Activated T-helper 17 cell treated with anti-CD3 and anti-CD28 coated beads, Interleukin-2, amount 50 U/mL, for 72 hours (primary cell): Measurements from ENCODE around the gene KCNQ1. TPM values are rescaled to one million over a fixed set of nuclear protein-coding genes. Genes with fewer than 3 reads are reported as not detected.

ENCODE experiments used
- ATAC-seq: fragments of 150-1000 bp; cut with Tn5 transposase; replicated peaks from 2 replicates; pipeline ENCODE4 v1.10.0; 2021; ENCODE audit warnings: mild to moderate bottlenecking, moderate library complexity
- H3K27ac Mint-ChIP-seq: one replicate; pipeline ENCODE4 v1.8.0; 2022; ENCODE audit warnings: mixed read lengths
- H3K27me3 Mint-ChIP-seq: one replicate; pipeline ENCODE4 v1.8.0; 2022; ENCODE audit warnings: mixed read lengths
- H3K36me3 Mint-ChIP-seq: one replicate; pipeline ENCODE4 v1.8.0; 2022; ENCODE audit warnings: low read depth, mild to moderate bottlenecking, mixed read lengths
- H3K4me1 Mint-ChIP-seq: one replicate; pipeline ENCODE4 v1.8.0; 2022; ENCODE audit warnings: mixed read lengths
- H3K4me3 Mint-ChIP-seq: one replicate; pipeline ENCODE4 v1.8.0; 2022; ENCODE audit warnings: mild to moderate bottlenecking, mixed read lengths
- H3K9me3 Mint-ChIP-seq: one replicate; pipeline ENCODE4 v1.8.0; 2022; ENCODE audit warnings: mixed read lengths
- total RNA-seq, 2 donors: library from RNA; stranded (reverse); gene quantifications; one replicate each; pipeline ENCODE4 v1.2.3, GENCODE V29; 2022

The KCNQ1 gene
- total RNA-seq, 2 donors from 2014 or later, result 7.0 to 9.7 TPM

DNA sequence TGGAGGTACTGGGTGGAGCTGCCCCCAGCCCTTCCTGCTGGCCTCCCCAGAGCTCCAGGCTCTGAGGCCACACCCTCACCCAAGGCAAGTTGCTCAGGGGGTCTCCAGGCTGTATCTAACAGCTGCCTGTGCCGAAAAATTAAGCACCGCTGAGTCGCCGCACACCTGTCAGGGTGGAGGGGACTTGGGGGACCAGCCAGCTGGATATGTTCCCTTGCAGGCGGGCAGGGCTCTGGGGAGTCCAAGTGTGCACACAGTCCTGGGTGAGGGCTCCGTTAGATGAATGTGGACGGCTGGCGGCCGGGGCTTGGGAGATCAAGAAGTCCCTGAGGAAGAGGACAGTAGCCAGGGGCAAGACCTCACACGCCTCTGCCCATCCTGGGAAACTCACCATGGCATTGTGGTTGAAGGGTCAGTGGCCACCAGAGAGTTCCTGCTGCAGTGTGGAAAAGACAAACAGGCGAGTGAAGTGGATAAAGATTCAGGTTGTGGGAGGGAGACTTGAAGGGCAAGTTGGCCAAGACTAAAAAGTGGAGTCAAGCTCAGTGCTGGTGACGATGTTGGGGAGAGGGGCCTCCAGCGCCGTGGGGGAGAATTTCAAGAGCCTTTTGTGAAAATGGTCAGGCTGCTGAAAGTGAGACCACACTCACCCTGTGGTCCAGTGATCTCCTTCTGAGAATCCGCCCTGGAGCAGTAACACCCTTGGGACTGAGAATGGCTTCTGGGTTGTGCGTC, 371.1 kb downstream of the KCNQ1 start:
- H3K9me3 Mint-ChIP-seq, result peaks cover 15% of the 10 kb centered on the region
- no peaks in the 10 kb centered on the region for H3K27me3 Mint-ChIP-seq
- H3K36me3 Mint-ChIP-seq, result peaks cover 6% of the 10 kb centered on the region
- H3K27ac Mint-ChIP-seq, result no peak overlapping the region
- peaks cover 6% of the 10 kb centered on the region for H3K4me1 Mint-ChIP-seq
- no peak overlapping the region for H3K4me3 Mint-ChIP-seq
- no peak for ATAC-seq

DNA sequence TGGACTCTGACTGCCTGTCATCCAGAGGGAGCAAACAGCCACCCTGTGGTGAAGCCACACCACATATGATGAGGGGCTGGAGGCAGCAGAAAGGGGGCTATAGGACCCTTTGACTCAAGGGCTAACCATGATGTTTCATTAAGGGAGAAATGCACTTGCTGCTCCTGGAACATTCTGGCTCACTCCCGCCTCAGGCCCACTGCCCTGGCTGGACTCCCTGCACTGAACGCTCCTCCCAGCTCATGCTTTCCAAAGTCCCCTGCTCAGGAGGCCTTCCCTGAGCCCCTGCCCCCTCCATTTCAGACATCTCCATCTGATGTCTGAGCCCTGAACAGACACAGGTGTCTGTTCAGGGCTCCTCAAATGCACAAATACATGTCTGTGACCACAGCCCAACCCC, 371.7 kb downstream of the KCNQ1 start:
- Mint-ChIP-seq H3K27me3 (no peaks in the 10 kb centered on the region), H3K36me3 (peaks cover 6% of the 10 kb centered on the region), H3K4me1 (peaks cover 6% of the 10 kb centered on the region), H3K4me3 (no peak overlapping the region), H3K9me3 (peaks cover 15% of the 10 kb centered on the region), H3K27ac (no peak overlapping the region)
- ATAC-seq, result no peak

- Mint-ChIP-seq H3K27me3 (no peaks in the 10 kb centered on the region), H3K4me3 (no peak overlapping the region), H3K4me1 (peaks cover 6% of the 10 kb centered on the region), H3K36me3 (peaks cover 6% of the 10 kb centered on the region), H3K9me3 (peaks cover 19% of the 10 kb centered on the region), H3K27ac (no peak overlapping the region)
- no peak for ATAC-seq
These were observed 372.2 kb downstream of the KCNQ1 start for GRCh38 chr11:2816941-2817421.

DNA sequence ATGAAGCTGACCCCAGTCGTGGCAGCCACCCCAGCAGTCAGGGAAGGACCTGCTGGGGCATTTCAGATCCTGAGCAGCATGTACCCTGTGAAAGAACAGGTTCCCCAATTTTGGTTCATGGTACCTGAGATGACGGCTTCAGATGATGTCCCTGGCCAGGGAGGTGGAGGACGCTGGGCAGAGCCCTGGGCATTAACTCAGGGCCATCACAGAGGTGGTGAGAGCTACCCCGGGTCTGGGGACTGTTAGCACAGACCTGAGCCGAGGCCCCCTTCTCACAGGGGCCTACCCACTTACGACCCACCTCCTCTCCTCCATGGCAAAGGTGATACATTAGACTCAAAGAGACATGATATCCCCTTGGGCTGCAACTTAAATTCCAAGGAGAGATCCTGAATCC, 372.6 kb downstream of the KCNQ1 start:
- no peak for ATAC-seq
- H3K4me3 Mint-ChIP-seq, result no peak overlapping the region
- H3K9me3 Mint-ChIP-seq, result peaks cover 23% of the 10 kb centered on the region
- peaks cover 6% of the 10 kb centered on the region for H3K36me3 Mint-ChIP-seq
- H3K27ac Mint-ChIP-seq, result no peak overlapping the region
- H3K4me1 Mint-ChIP-seq, result peaks cover 6% of the 10 kb centered on the region
- no peaks in the 10 kb centered on the region for H3K27me3 Mint-ChIP-seq

DNA sequence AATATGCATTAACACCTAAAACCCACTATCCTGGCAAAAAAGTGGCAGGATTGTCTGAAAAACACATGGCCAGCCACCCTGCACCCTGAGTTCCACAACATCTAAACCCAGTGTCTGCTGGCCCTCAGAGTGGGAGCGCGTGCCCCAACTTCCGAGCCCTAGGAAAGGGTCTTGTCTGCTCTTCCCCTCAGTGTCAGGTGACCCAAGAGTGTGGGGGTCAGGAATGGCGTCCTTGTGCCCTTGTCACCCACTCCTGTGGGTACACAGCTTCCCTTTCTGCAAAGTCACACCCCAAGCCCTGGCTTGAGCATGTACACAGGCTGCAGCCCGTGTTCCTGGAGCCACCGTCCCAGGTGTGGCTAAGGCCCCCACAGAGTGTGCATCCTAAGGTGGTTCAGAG, 373.2 kb downstream of the KCNQ1 start:
- H3K4me1 Mint-ChIP-seq, result peaks cover 6% of the 10 kb centered on the region
- no peak overlapping the region for H3K27ac Mint-ChIP-seq
- no peak overlapping the region for H3K4me3 Mint-ChIP-seq
- H3K27me3 Mint-ChIP-seq, result no peaks in the 10 kb centered on the region
- no peak for ATAC-seq
- peaks cover 6% of the 10 kb centered on the region for H3K36me3 Mint-ChIP-seq
- peaks cover 29% of the 10 kb centered on the region for H3K9me3 Mint-ChIP-seq

GRCh38 chr11:2818503-2818902, 373.7 kb downstream of the KCNQ1 start:
- Mint-ChIP-seq H3K4me1 (peaks cover 6% of the 10 kb centered on the region), H3K4me3 (no peak overlapping the region), H3K36me3 (peaks cover 6% of the 10 kb centered on the region), H3K27me3 (no peaks in the 10 kb centered on the region), H3K27ac (no peak overlapping the region), H3K9me3 (peaks cover 31% of the 10 kb centered on the region)
- no peak for ATAC-seq

DNA sequence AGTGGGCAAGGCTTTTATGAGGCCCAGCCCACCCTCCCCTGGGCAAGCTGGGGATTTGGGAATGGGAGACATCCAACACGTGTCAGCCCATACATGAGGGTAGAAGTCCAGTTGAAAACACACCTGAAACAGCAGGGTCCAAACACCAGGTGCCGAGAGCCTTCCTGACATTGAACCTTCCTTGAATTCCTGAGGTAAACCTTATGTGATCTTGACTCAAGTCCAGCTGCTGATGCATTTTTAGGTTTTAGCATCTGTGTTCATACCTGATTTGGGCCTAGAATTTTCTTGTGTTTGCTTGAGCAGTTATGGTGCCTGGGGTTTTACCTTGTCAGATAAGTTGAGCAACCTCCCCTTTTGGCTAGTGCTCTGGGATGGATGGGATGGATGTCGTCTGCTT, 374.5 kb downstream of the KCNQ1 start:
- H3K9me3 Mint-ChIP-seq, result peaks cover 26% of the 10 kb centered on the region
- H3K36me3 Mint-ChIP-seq, result peaks cover 6% of the 10 kb centered on the region
- no peaks in the 10 kb centered on the region for H3K4me1 Mint-ChIP-seq
- no peaks in the 10 kb centered on the region for H3K27me3 Mint-ChIP-seq
- ATAC-seq, result no peak
- H3K27ac Mint-ChIP-seq, result no peak overlapping the region
- no peak overlapping the region for H3K4me3 Mint-ChIP-seq

DNA sequence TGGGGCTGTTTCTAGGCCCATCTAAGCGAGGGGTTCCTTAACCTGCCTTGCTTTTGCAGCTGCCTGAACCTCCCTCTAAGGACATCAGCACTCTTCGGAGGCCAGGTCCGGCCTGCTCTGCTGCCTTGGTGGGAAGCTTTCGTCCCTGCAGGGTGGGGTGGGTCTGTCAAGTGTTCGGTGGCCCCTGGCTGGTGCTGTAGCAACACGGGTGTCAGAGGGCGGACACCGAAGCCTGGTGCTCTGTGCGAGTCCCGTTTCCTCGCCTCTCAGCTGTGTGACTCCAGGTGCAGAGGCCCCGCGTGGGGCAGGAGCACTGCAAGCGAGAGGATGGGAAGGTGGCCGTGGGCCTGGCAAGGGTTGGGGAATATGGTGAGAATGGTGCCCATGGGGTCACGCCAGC, 376.2 kb downstream of the KCNQ1 start:
- peaks cover 24% of the 10 kb centered on the region for H3K9me3 Mint-ChIP-seq
- ATAC-seq, result no peak
- H3K27ac Mint-ChIP-seq, result no peak overlapping the region
- no peak overlapping the region for H3K4me3 Mint-ChIP-seq
- H3K4me1 Mint-ChIP-seq, result no peaks in the 10 kb centered on the region
- H3K36me3 Mint-ChIP-seq, result peaks cover 3% of the 10 kb centered on the region
- H3K27me3 Mint-ChIP-seq, result no peaks in the 10 kb centered on the region

GRCh38 chr11:2821891-2822290, 377.1 kb downstream of the KCNQ1 start:
- peaks cover 21% of the 10 kb centered on the region for H3K9me3 Mint-ChIP-seq
- no peaks in the 10 kb centered on the region for H3K27me3 Mint-ChIP-seq
- no peaks in the 10 kb centered on the region for H3K36me3 Mint-ChIP-seq
- H3K4me3 Mint-ChIP-seq, result no peak overlapping the region
- H3K27ac Mint-ChIP-seq, result no peak overlapping the region
- no peaks in the 10 kb centered on the region for H3K4me1 Mint-ChIP-seq
- ATAC-seq, result no peak

GRCh38 chr11:2824851-2825250, 380.0 kb downstream of the KCNQ1 start:
- Mint-ChIP-seq H3K27ac (no peak overlapping the region), H3K27me3 (no peaks in the 10 kb centered on the region), H3K4me3 (no peak overlapping the region), H3K36me3 (no peaks in the 10 kb centered on the region), H3K9me3 (peaks cover 26% of the 10 kb centered on the region), H3K4me1 (no peaks in the 10 kb centered on the region)
- ATAC-seq, result no peak

GRCh38 chr11:2825261-2825888, 380.6 kb downstream of the KCNQ1 start:
- H3K4me1 Mint-ChIP-seq, result no peaks in the 10 kb centered on the region
- H3K9me3 Mint-ChIP-seq, result peaks cover 26% of the 10 kb centered on the region
- no peak overlapping the region for H3K4me3 Mint-ChIP-seq
- no peaks in the 10 kb centered on the region for H3K27me3 Mint-ChIP-seq
- no peak for ATAC-seq
- H3K36me3 Mint-ChIP-seq, result no peaks in the 10 kb centered on the region
- H3K27ac Mint-ChIP-seq, result no peak overlapping the region

DNA sequence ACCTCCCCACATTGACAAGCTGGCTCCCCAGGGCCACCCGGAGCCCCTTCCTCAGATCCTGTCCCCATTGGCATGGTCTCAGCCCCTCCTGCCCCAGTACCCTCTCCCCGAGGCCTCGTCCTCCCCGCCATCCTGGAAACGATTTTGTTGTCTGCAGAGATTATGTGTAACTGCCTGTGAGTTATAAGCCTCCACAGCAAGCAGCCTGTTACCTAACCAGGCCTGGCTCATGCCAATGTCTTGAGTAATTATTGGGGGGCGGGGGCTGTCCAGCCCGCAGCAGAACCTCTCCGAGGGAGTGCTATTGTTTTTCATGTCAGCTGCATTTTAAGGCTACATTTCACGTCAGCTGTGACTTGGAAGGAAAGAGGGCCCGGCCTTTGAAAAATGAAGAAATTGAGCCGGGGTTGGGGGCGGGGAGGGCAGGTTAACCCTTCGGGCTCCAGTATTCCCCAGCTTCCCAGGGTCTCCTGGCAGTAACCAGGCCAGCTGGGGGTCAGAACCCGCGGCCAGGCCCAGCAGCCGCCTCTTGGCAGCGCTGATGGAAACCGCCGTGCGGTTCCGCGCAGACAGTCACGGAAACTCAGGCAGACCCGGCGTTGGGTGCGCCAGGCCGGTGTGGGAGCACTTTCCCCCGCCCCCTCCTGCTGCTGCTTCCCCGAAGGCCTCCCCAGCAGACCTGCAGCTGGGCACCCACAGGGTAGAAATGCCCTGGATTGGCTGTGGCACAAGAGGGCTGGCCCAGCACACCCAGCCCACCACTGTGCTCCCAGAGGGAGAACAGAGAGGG, 381.3 kb downstream of the KCNQ1 start:
- no peak for ATAC-seq
- Mint-ChIP-seq H3K4me3 (no peak overlapping the region), H3K27ac (no peak overlapping the region), H3K9me3 (peaks cover 26% of the 10 kb centered on the region), H3K4me1 (no peaks in the 10 kb centered on the region), H3K27me3 (no peaks in the 10 kb centered on the region), H3K36me3 (no peaks in the 10 kb centered on the region)

- peaks cover 25% of the 10 kb centered on the region for H3K9me3 Mint-ChIP-seq
- no peaks in the 10 kb centered on the region for H3K27me3 Mint-ChIP-seq
- H3K27ac Mint-ChIP-seq, result no peak overlapping the region
- no peaks in the 10 kb centered on the region for H3K36me3 Mint-ChIP-seq
- ATAC-seq, result no peak
- no peak overlapping the region for H3K4me3 Mint-ChIP-seq
- no peaks in the 10 kb centered on the region for H3K4me1 Mint-ChIP-seq
These were observed 381.9 kb downstream of the KCNQ1 start for GRCh38 chr11:2826679-2827056.

DNA sequence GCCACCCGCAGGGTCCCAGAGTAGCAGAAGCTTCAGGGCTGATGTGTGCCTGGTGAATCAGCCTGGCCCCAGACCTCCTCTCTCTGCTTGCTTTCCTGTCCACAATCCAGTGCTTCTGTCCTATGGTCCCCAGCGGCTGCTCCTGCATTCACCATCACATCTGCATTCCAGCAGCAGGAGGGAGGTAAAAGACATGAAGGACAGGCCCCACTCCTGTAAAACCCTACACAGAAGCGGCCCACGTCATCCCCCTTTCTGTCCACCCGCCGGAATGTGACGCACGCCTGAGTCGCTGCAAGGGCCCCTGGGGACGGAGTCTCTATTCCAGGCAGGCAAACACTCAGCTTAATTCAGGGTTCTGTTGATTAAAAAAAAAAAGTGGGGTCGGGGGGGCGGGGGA, 382.4 kb downstream of the KCNQ1 start:
- no peaks in the 10 kb centered on the region for H3K4me1 Mint-ChIP-seq
- peaks cover 20% of the 10 kb centered on the region for H3K9me3 Mint-ChIP-seq
- H3K36me3 Mint-ChIP-seq, result no peaks in the 10 kb centered on the region
- no peak for ATAC-seq
- no peak overlapping the region for H3K27ac Mint-ChIP-seq
- no peak overlapping the region for H3K4me3 Mint-ChIP-seq
- H3K27me3 Mint-ChIP-seq, result no peaks in the 10 kb centered on the region

DNA sequence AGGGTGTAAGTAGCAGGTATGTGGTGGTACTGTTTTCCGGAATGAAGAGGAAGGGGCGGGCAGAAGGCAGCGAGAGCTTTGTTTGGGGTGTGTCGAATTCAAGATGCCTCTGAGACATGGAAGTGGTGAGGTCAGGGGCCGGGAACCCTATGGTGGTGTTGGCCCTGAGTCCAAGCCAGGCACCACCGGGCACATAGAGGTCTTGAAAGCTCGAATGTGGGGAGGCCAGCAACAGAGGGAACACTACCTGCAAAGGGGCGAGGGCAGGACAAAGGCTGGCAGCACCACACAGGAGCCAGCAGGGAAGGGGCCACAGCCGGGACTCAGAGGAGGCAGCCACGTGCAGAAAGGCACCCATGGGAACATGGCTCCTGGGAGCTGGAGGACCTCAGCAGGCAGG, 383.0 kb downstream of the KCNQ1 start:
- no peaks in the 10 kb centered on the region for H3K4me1 Mint-ChIP-seq
- H3K4me3 Mint-ChIP-seq, result no peak overlapping the region
- no peak overlapping the region for H3K27ac Mint-ChIP-seq
- no peaks in the 10 kb centered on the region for H3K27me3 Mint-ChIP-seq
- no peaks in the 10 kb centered on the region for H3K36me3 Mint-ChIP-seq
- H3K9me3 Mint-ChIP-seq, result peaks cover 14% of the 10 kb centered on the region
- ATAC-seq, result no peak
